Hepatocyte (in vitro differentiated cells): ENCODE measurements around the gene HMCN1.

Source experiments
- EZH2phosphoT487 ChIP-seq: fragments of 200-600 bp; sonication (generic); IDR thresholded peaks from one replicate; pipeline ENCODE4 v1.6.1; 2018; ENCODE audit warnings: antibody characterized with exemption, mild to moderate bottlenecking, low read depth, moderate library complexity; ENCODE audit not compliant: unreplicated experiment, severe bottlenecking
- TF ChIP-seq, protein P1 (sequence below): fragments of 200-600 bp; sonication (generic); IDR thresholded peaks from 2 replicates; pipeline ENCODE4 v1.5.1; 2016; ENCODE audit warnings: antibody characterized with exemption, mild to moderate bottlenecking; ENCODE audit not compliant: poor library complexity

GRCh38 chr1:186191511-186191910 is 457.3 kb downstream of the HMCN1 start:
- no peak for TF ChIP-seq EZH2phosphoT487
- TF ChIP-seq, protein P1, sequence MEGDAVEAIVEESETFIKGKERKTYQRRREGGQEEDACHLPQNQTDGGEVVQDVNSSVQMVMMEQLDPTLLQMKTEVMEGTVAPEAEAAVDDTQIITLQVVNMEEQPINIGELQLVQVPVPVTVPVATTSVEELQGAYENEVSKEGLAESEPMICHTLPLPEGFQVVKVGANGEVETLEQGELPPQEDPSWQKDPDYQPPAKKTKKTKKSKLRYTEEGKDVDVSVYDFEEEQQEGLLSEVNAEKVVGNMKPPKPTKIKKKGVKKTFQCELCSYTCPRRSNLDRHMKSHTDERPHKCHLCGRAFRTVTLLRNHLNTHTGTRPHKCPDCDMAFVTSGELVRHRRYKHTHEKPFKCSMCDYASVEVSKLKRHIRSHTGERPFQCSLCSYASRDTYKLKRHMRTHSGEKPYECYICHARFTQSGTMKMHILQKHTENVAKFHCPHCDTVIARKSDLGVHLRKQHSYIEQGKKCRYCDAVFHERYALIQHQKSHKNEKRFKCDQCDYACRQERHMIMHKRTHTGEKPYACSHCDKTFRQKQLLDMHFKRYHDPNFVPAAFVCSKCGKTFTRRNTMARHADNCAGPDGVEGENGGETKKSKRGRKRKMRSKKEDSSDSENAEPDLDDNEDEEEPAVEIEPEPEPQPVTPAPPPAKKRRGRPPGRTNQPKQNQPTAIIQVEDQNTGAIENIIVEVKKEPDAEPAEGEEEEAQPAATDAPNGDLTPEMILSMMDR = no peak
